ENCODE results near the gene MRPL17. TPM values are rescaled to one million over a fixed set of nuclear protein-coding genes. Genes with fewer than 3 reads are reported as not detected.
A peak's percentile ranks its signal among the peaks of the same experiment; 100 is the strongest.

Gene MRPL17
- total and polyA plus RNA-seq, 9 of the 15 experiments (the other 6 are each of a cell fraction or from before 2014, with no cell fraction given), result 33.9 to 81.6 (median 43.9) TPM

DNA sequence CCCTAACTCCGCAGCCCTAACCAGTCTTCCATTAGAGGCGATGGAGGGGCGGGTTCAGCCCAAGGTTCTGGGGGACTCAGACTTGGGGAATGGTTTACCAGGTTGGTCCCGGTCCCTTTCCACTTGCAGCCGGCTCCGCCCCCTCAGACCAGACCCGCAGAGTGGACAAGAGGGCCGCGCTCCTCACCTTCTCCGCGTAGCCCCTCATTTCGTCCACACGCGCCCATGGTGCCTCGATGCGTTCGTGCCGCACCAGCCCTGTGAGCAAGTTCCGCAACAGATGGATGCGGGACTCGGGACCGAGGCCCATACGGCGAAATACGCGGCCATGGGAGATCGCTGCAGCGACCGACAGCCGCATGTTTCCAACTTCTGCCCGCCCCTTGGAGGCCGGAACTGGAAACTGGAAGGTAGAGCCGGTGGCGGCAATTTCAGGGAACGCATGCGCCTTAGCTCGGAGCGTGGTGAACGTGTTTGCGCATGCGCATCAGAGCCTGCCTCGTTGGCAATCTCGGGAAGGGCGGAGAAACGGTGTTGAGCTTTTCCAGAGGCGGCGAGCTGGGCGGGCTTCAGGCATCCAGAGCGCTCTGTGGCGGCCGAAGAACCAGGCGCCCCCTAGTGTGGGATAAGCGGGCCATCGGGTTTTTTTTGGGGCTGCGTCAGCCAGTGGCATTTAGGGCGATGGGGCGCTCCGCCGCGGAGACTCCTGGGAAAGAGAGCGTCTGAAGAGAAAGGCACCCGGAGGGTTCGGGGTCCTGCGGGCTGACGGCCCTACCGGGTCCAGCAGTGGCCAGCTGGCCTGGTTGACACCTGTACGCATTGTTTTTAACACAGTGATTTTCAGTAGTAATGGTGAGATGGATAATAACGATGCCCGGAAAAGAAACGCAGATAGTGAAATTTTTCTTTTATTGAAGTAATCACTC lies at the start of gene MRPL17 (continued):
- TF ChIP-seq ZHX1 (conservative IDR thresholded peaks at IDR 0.05; ENCODE audit: low read length) (no peak), POLR2A (conservative IDR thresholded peaks at IDR 0.05) (peak; percentile 99), SIX5 (IDR thresholded peaks at IDR 0.05; ENCODE audit: borderline replicate concordance in 1 of 2, insufficient read depth in 1 of 2, low read depth in 1 of 2, low read length in 2 of 2) (no peak), ZNF668 (CRISPR knock-in tag; IDR thresholded peaks at IDR 0.05) (no peak), E2F5 (CRISPR knock-in tag; IDR thresholded peaks at IDR 0.05) (no peak), E2F8 (IDR thresholded peaks at IDR 0.05; ENCODE audit: low read depth, partially characterized antibody) (peak; percentile 91), MAFF (IDR thresholded peaks at IDR 0.05; ENCODE audit: low read length) (no peak), XRCC5 (IDR thresholded peaks at IDR 0.05; ENCODE audit: low read depth, low read length) (peak; percentile 94), TBP (optimal IDR thresholded peaks at IDR 0.05; ENCODE audit: low read depth, low read length) (peak; percentile 85), HINFP (tag; conservative IDR thresholded peaks at IDR 0.05; ENCODE audit: low read depth) (no peak), MECOM (CRISPR knock-in tag; IDR thresholded peaks at IDR 0.05) (no peak), ZNF780A (CRISPR knock-in tag; IDR thresholded peaks at IDR 0.05) (no peak), ZNF239 (CRISPR knock-in tag; IDR thresholded peaks at IDR 0.05) (peak; percentile 7; the same call in 1 of the 2 replicates), SMAD3 (CRISPR knock-in tag; conservative IDR thresholded peaks at IDR 0.05) (0 out of 2 replicates have a peak, but pooled peaks have one; percentile 22), POU5F1 (IDR thresholded peaks at IDR 0.05; ENCODE audit: borderline replicate concordance, low read depth, low read length, partially characterized antibody) (peak; percentile 44), KAT7 (CRISPR knock-in tag; IDR thresholded peaks at IDR 0.05; ENCODE audit: borderline replicate concordance) (peak; percentile 96; the same call in 1 of the 2 replicates), RBM15 (IDR thresholded peaks at IDR 0.05; ENCODE audit: insufficient read depth, low read length) (no peak), NFRKB (IDR thresholded peaks at IDR 0.05; ENCODE audit: low read depth) (peak; percentile 80), RNF2 (IDR thresholded peaks at IDR 0.05) (peak; percentile 60; the same call in 1 of the 2 replicates)

Measured in K562 (cell line).